Frontal cortex (tissue), 4 donors: ENCODE results near the gene STK32C. TPM values are rescaled to one million over a fixed set of nuclear protein-coding genes. Genes with fewer than 3 reads are reported as not detected.

Source experiments
- DNase-seq, 2 donors: peaks; one replicate each; pipeline ENCODE4 v3.0.0; 2012; ENCODE audit warnings: low spot score in 2 of 2
- FAIRE-seq: peaks from 2 replicates; lab custom pipeline; 2012; peaks lifted over from hg19 to GRCh38; lab: Jason Lieb, UNC
- total RNA-seq: library from RNA; depleted of rRNA; stranded (reverse); fragments of >200 nt; gene quantifications from one replicate; pipeline ENCODE4 v1.2.3, GENCODE V29; 2014
- donor health status: control.
- donor health status: control.
- donor health status: control.

The STK32C gene
- total RNA-seq, 1 donor from 2014 or later: 25.3 TPM

DNA sequence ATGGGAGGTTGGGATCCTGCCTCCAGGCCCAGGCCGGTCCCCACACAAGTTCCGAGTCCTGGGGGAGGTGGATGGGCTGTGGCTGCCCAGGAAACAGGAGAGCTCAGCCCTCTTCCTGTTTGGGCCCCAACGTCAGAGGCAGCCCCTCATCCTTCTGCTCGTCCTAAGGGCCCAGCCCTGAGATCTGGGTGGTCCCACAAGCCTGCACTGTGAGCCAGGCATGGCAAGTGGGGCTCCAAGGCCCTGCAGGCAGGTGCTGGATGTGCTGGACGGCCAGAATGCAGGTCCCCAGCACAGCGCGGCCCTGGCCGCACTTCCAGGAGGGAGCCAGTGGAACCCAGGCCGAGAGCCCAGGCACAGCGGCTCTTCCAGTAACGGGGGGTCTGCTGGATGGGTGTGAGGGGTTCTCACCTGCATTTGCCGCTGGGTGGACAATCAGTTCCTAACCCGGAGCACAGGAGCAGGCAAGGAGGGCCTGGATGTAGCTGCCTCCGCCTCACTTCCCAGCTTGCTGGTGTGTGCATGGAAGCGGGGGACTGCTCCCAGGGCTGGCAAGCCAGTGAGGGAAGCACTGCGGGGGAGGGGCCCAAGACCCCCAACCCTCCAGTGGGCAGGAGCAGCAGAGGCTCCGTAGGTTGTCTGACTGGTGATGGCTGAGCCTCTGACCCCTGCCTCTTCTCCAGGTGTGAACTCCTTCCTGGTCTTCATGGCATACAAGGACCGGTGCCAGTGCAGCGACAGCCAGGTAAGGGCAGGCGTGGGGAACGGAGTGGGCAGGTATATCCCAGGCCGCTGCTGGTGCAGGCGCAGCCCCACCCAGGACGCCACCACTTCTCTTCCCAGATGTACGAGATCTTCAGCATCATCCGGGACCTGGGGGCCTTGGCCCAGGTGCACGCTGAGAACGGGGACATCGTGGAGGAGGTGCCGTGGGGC is 111.3 kb downstream of the STK32C start:
- DNase-seq (no peak), FAIRE-seq (no peak)

- FAIRE-seq: no peak
- DNase-seq: no peak
Observed at GRCh38 chr10:132195366-132196075, 112.2 kb downstream of the STK32C start.

GRCh38 chr10:132194726-132195125 is 113.0 kb downstream of the STK32C start:
- DNase-seq: no peak

GRCh38 chr10:132193907-132194552 is 113.7 kb downstream of the STK32C start:
- FAIRE-seq: no peak
- no peak for DNase-seq

More at GRCh38 chr10:132194726-132195125, 113.0 kb downstream of the STK32C start:
- FAIRE-seq: no peak

- DNase-seq: no peak
- no peak for FAIRE-seq
Observed at GRCh38 chr10:132192991-132193665, 114.6 kb downstream of the STK32C start.

DNA sequence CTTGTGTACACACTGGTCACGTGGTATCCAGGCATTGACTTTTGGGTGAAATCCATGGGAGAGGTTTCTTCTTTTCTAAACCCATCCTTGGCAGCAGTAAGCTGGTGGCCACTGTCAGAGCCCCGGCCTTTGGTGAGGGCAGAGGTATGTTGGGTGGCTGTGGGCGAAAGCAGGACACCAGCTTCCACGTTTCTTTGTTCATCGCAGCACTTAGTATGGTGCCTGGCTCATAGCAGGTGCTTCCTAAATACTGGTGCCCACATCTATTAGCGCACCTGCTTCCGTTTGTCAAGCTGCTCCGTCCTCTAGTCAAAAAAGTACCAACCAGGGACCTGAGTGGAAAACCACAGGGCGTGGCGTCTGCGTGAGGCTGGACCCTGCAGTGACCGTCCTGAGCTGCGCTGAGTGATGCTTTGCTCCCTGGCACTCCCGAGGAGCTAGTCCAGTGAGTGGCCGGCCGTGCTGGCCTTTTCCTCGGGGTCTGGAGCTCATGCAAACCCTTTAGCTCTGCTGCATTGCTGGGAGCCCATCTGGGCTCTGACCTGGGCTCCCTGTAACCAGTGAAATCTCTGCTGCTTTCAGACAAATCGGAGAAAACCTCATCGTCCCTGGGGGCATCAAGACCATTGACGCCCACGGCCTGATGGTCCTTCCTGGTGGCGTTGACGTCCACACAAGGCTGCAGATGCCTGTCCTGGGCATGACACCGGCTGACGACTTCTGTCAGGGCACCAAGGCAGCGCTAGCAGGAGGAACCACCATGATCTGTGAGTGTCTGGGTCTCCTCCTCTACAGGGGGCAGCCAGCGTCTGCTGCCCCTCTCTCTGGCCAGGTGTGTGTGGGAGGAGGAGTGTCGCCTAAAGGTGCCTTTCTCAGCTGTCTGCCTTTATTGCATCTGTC is 115.4 kb downstream of the STK32C start:
- FAIRE-seq (no peak), DNase-seq (no peak)

DNA sequence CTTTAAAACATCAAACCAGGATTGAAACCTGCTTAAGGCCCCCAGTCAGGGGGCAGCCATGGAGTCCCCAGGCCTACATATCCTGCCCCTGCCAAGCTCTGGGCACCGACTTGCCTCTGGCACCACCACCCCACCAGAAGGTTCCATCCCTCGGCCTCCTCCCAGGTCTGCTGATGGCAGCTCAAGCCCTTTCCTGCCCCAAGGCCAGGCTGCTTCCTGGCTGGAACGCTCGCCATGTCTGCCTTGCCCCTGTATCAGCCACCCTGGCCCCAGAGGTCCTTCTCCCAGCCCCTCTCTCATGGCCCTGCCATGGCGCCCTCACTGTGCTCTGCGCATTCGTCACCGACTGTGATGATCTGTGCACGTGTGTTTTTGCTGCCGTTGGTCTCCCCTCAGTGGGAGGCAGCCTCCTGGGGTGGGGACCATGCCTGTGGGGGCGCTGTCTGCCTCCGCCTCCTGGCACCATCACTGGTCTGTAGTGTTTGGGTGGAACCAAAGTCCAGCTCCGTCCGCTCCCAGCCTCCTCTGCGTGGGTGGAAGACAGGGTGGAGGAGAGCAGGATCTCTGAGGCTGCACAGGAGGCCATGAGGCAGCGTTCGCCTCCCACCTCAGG is 117.8 kb downstream of the STK32C start:
- no peak for FAIRE-seq
- no peak for DNase-seq

- no peak for FAIRE-seq
- no peak for DNase-seq
Observed at GRCh38 chr10:132189016-132189415, 118.7 kb downstream of the STK32C start.

GRCh38 chr10:132188331-132188730 is 119.4 kb downstream of the STK32C start:
- DNase-seq (no peak), FAIRE-seq (no peak)

- FAIRE-seq (no peak), DNase-seq (no peak)
Observed at GRCh38 chr10:132187430-132188138, 120.2 kb downstream of the STK32C start.

DNA sequence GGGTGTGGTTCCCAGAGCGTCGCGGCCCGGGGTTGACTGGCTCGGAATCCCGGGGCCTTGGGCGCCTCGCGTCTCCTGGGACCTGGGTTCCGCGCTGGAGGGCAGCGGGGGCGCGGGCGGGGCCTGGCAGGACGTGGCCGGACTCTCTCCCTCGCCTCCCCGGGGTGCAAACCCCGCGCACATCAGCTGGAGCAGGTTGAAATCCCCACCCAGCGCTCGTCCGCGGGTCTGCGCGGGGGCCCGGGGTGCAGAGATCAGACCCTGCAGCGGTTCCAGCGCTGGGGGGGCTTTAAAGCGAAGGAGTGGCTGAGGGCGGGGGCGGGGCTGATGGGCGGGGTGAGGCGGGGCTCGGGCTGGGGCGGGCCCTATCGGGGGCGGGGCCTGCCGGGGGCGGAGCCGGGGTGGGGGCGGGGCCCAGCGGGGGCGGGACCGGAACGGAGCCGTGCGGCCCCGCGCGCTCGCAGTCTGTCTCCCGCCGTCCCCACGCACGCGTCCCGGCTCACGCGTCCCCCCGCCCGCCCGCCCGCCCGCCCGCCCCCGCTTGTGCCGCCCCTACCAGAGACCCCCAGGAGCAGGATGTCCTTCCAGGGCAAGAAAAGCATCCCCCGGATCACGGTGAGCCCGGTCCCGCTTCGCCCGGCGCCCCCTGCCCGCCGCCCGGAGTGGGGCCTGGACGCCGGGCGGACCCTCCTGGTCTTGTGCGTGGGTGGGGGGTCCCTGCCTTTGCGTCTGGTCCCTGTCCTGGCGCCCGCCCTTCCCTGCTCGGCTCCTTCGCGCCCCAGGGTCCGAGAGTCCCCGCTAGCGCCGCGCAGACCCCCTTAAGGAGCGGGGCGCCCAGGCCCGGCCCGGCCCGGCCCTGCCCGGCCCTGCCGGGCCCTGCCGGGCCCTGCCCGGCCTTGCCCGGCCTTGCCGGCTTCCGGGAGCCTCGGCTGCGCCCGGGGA is 121.0 kb downstream of the STK32C start, which contains the start of gene DPYSL4:
Gene DPYSL4, plus strand, starts transcription at position 461 of the 942 bp plus-strand sequence. Its CDS starts 116 bp downstream, at position 577.
- DNase-seq (peak; percentile 93), FAIRE-seq (no peak)

- DNase-seq: no peak
- FAIRE-seq: no peak
Observed at GRCh38 chr10:132185601-132186487, 121.9 kb downstream of the STK32C start.

DNA sequence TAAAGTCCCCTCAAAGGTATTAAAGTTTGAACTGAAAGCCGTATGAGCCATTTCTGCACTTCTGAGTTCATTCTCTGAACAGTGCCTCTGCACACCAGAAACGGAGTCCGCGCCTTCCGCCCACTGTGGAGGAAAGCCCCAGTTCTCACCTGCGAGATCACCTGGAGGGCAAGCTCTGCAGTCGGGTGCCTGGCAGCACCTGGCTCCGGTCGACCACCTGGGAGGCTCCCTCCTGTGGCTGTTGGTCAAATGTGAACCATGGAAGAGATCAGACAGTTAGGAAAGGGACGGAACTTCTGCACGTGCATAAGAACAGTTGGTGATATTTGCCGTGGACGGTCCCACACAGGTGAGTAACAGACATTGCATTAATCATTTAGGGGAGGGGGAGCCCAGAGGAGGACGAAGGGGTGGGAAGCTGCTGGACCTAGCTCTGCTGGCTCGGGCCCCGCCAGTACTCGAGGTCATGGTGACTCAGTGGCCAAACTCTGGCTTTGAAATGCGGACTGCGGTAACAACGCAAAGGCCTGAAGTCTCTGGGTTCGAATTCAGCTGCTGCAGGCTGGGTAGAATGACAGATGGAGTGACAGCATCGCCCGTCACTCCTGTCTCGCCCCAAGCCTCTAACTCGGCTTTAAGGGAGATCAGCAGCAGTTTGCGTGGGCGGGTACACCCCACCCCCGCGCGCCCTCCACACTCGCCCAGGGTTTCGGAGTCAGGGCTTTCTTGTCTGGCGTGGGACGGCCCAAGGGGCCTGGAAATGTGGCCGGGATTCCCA is 122.7 kb downstream of the STK32C start:
- DNase-seq (no peak), FAIRE-seq (no peak)

- DNase-seq (no peak), FAIRE-seq (no peak)
Observed at GRCh38 chr10:132183046-132183445, 124.7 kb downstream of the STK32C start.

DNA sequence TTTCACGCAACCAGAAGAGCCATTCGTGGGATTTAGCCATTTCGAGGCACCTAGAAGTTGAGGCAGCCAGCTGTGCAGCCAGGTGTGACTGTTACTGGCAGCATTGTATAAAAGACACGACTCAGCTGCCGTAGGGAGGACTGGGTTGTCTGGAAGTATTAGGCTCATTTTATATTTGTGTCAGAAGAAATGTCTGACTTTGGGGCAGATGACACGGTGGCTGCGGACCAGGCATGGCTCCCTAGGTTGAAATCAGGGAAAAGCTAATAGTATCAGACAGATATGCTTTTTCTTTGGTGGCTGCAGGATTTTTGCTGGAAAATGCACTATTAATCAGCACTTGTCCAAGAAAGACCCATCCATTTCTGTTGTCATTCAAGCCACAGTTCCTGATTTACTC is 125.2 kb downstream of the STK32C start:
- FAIRE-seq (no peak), DNase-seq (no peak)
